GM12892 (cell line): Measurements from ENCODE around the gene DHPS.

Experiments
- POLR2A ChIP-seq: IDR thresholded peaks from 2 replicates; pipeline ENCODE4 v1.6.1; 2011; ENCODE audit warnings: low read depth, low read length, control low read depth
- POLR2AphosphoS5 ChIP-seq: IDR thresholded peaks from 2 replicates; pipeline ENCODE4 v1.6.1; 2011; ENCODE audit warnings: low read depth, low read length, control low read depth

GRCh38 chr19:12668346-12668745, 13.3 kb downstream of the DHPS start:
- TF ChIP-seq POLR2AphosphoS5 (no peak), POLR2A (no peak)
